Immature natural killer cell (primary cell): ENCODE measurements around the gene TMEM17. TPM values are rescaled to one million over a fixed set of nuclear protein-coding genes. Genes with fewer than 3 reads are reported as not detected.
A peak's percentile ranks its signal among the peaks of the same experiment; 100 is the strongest.

ENCODE experiments used
- DNase-seq, 3 donors: peaks; one replicate each; pipeline ENCODE4 v3.0.0; 2022; ENCODE audit warnings: mixed read lengths in 1 of 3
- H3K27ac Mint-ChIP-seq, 6 donors: one replicate each; pipeline ENCODE4 v1.8.0; 2020; ENCODE audit warnings: mixed read lengths in 6 of 6, mild to moderate bottlenecking in 5 of 6, inconsistent platforms in 4 of 6, moderate library complexity in 3 of 6
- H3K27me3 Mint-ChIP-seq, 3 donors: one replicate each; pipeline ENCODE4 v1.8.0; 2020 to 2021; ENCODE audit warnings: low read depth in 3 of 3, mild to moderate bottlenecking in 3 of 3, mixed read lengths in 3 of 3, moderate library complexity in 3 of 3, inconsistent platforms in 1 of 3
- H3K36me3 Mint-ChIP-seq, 3 donors: one replicate each; pipeline ENCODE4 v1.8.0; 2020; ENCODE audit warnings: mixed read lengths in 3 of 3, inconsistent platforms in 2 of 3, mild to moderate bottlenecking in 2 of 3
- H3K4me1 Mint-ChIP-seq, 2 donors: one replicate each; pipeline ENCODE4 v1.8.0; 2020; ENCODE audit warnings: inconsistent platforms in 2 of 2, mild to moderate bottlenecking in 2 of 2, mixed read lengths in 2 of 2, moderate library complexity in 1 of 2
- H3K4me3 Mint-ChIP-seq, 5 donors: one replicate each; pipeline ENCODE4 v1.8.0; 2020; ENCODE audit warnings: mild to moderate bottlenecking in 5 of 5, mixed read lengths in 5 of 5, inconsistent platforms in 3 of 5, moderate library complexity in 3 of 5
- H3K9me3 Mint-ChIP-seq, 6 donors: one replicate each; pipeline ENCODE4 v1.8.0; 2020; ENCODE audit warnings: mild to moderate bottlenecking in 6 of 6, mixed read lengths in 6 of 6, inconsistent platforms in 4 of 6, moderate library complexity in 3 of 6
- polyA plus RNA-seq, 3 donors: library from polyadenylated mRNA; unstranded; fragments of 300-500 nt; fragmentation: Illumina TruSeq; gene quantifications; one replicate each; pipeline ENCODE4 v1.2.3, GENCODE V29; 2021

Gene TMEM17
- polyA plus RNA-seq, 3 donors from 2014 or later: 0.11 to 2.2 (median 0.59) TPM

DNA sequence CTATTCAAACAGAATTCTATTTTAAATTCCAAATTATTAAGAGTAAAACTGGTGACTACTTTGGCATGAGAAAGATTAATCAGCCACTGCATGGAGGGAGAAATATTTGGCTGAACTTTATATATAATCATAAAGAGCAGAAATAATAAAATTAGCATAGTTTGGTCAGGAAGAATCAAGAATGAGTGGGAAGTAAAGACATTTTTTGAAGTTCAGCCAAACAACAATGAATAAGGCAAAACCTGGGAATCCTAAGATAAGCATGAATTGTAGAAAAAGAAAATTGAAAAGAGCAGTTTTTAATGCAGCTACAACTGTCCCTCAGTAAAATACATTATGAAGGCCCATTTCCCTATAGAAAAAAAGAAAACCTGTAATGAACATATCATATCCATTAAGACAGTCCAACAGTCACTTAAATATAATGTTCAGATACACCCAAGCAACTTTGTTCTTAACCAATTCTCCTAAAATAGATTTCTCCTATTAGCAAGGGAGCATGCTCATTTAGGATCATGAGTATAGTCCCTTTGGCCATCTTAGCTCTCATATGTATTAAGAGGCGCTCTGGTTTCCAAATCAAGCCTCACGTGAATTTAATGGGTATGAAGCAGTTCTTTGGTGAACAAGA lies 6.5 kb downstream of the TMEM17 start:
- no peaks in the 10 kb centered on the region for H3K4me1 Mint-ChIP-seq
- no peaks in the 10 kb centered on the region for H3K36me3 Mint-ChIP-seq
- no peaks in the 10 kb centered on the region for H3K9me3 Mint-ChIP-seq
- peaks cover 0 to 4% (median 2%) of the 10 kb centered on the region in 3 donors for H3K27me3 Mint-ChIP-seq
- no peak overlapping the region for H3K4me3 Mint-ChIP-seq
- no peak overlapping the region for H3K27ac Mint-ChIP-seq
- no peak for DNase-seq

DNA sequence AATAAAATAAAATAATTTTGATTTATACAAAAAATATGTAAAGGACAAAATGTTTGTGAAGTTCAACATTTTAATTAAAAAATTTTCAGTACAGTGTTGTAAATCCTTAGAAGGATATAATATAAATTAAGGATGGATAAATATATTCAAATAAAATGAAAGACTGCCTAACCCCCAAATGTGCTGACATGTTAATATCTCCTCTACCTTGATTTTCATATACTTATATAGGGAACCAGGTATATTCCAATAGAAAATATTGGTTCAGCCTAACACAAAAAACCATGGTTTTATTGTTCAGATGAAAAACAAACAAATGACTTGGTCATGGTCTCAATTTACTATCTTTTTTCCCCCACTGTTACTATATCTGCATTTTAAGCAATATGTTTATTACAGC lies 7.3 kb downstream of the TMEM17 start:
- peaks cover 0 to 4% (median 2%) of the 10 kb centered on the region in 3 donors for H3K27me3 Mint-ChIP-seq
- no peaks in the 10 kb centered on the region for H3K36me3 Mint-ChIP-seq
- no peak overlapping the region for H3K4me3 Mint-ChIP-seq
- H3K9me3 Mint-ChIP-seq: no peaks in the 10 kb centered on the region
- no peak for DNase-seq
- no peaks in the 10 kb centered on the region for H3K4me1 Mint-ChIP-seq
- H3K27ac Mint-ChIP-seq: no peak overlapping the region

DNA sequence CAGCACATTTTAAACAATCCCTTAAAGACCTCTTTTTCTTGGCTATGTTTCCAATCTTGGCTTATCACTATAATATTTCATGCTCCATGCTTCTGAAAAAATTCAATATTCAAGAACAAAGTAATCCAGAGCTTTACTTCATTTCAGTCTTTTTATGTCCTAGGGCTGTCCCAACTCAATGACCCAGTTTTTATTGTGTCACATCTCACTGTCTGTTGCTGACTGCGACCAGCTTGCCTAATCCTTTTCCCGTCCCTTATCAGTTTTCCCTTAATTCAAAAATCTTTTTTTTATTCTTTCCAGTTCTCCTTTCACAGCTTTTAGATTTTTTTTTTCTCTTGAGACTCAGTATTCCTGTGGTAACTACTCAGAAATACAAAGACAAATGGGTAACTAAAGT lies 10.2 kb downstream of the TMEM17 start:
- H3K4me3 Mint-ChIP-seq: no peak overlapping the region
- no peaks in the 10 kb centered on the region for H3K9me3 Mint-ChIP-seq
- no peak overlapping the region for H3K27ac Mint-ChIP-seq
- no peaks in the 10 kb centered on the region for H3K36me3 Mint-ChIP-seq
- H3K4me1 Mint-ChIP-seq: no peaks in the 10 kb centered on the region
- peaks cover 0 to 4% (median 2%) of the 10 kb centered on the region in 3 donors for H3K27me3 Mint-ChIP-seq
- no peak for DNase-seq

DNA sequence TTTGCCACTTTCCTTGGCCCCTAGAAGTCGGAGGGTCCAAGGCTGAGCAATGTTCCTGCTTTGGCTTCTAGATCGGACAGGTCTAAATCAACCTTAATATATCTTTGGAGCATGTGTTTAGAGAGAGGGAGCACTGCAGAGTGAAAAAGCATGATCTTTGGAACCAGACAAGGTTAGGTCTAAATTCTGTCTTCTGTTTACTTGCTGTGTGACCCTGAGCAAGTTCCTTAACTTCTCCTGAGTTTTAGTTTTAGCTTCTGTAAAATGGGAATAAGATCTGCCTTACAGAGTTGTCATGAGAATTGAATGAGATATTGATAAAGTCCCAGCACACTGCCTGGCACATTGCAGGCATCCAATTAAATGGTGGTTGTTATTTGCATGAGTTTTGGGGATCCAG lies 13.9 kb downstream of the TMEM17 start:
- Mint-ChIP-seq H3K36me3 (peaks cover 0 to 3% (median 0%) of the 10 kb centered on the region in 3 donors), H3K4me1 (no peaks in the 10 kb centered on the region)
- DNase-seq: no peak

GRCh38 chr2:62489702-62490101 lies 16.3 kb downstream of the TMEM17 start:
- Mint-ChIP-seq H3K9me3 (no peaks in the 10 kb centered on the region), H3K4me3 (no peak overlapping the region), H3K4me1 (no peaks in the 10 kb centered on the region), H3K27me3 (no peaks in the 10 kb centered on the region), H3K27ac (no peak overlapping the region), H3K36me3 (peaks cover 0 to 3% (median 0%) of the 10 kb centered on the region in 3 donors)
- no peak for DNase-seq

More for the DNA sequence above, 13.9 kb downstream of the TMEM17 start:
- Mint-ChIP-seq H3K9me3 (no peaks in the 10 kb centered on the region), H3K4me3 (no peak overlapping the region), H3K27ac (no peak overlapping the region), H3K27me3 (peaks cover 0 to 4% (median 0%) of the 10 kb centered on the region in 3 donors)

DNA sequence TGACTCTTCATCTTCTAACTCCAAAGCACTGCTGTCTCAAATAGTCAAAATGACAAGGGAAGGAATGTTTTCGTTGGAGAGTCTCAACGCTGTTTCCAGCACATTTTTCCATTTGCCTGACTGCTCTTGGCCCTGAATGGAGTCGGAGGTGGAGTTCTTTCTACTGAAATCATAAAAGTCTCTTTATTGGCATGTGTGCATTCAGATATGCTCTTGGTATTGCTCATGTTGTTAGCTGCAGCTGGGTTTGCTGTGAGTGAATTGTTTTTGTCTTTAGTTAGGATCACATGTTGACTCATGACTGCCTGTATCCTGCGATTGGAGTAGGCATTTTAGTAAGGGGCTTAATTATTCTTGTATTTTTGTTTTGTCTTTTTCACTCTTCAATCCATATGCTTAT lies 16.8 kb downstream of the TMEM17 start:
- no peak overlapping the region for H3K4me3 Mint-ChIP-seq
- H3K36me3 Mint-ChIP-seq: peaks cover 0 to 3% (median 0%) of the 10 kb centered on the region in 3 donors
- H3K4me1 Mint-ChIP-seq: no peaks in the 10 kb centered on the region
- H3K27ac Mint-ChIP-seq: no peak overlapping the region
- DNase-seq: no peak
- H3K27me3 Mint-ChIP-seq: no peaks in the 10 kb centered on the region
- no peaks in the 10 kb centered on the region for H3K9me3 Mint-ChIP-seq

GRCh38 chr2:62486439-62486765 lies 19.6 kb downstream of the TMEM17 start:
- H3K27ac Mint-ChIP-seq: no peak overlapping the region
- H3K4me3 Mint-ChIP-seq: no peak overlapping the region
- peaks cover 0 to 2% (median 1%) of the 10 kb centered on the region in 3 donors for H3K27me3 Mint-ChIP-seq
- peaks cover 0 to 3% (median 0%) of the 10 kb centered on the region in 3 donors for H3K36me3 Mint-ChIP-seq
- H3K4me1 Mint-ChIP-seq: no peaks in the 10 kb centered on the region
- H3K9me3 Mint-ChIP-seq: no peaks in the 10 kb centered on the region
- no peak for DNase-seq

DNA sequence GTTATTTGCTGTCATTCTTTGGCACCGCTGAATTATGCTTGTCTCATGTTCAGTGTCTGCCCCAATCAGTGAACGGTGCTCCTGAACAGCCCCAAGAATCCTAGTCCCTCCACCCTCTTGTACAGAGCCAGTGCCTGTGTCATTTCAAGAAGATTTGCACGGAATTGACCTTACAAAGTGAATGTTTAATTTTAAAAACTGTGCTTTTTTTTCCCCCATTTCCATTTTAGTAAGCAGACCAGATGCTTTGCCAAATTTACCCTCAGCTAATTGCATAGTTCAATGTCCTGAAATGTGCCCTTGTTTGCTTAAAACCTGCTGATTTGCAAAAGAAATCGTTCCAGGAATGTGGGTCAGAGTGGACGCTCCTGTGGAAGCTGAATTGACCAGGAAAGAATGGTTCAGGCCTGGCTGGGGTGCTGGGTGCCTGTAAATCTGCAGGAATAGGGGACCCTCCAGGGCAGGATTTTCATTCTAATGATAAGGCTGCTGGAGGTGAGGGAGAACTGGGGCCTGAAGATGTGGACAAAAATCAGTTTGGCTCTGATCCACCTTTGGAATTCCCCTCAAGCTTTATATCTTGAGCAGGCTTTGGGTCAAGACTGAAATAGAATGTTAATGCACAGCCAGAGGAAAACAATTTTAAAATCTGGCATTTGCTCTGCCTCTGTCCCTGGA lies 20.1 kb downstream of the TMEM17 start:
- Mint-ChIP-seq H3K4me1 (no peaks in the 10 kb centered on the region), H3K27me3 (peaks cover 0 to 2% (median 1%) of the 10 kb centered on the region in 3 donors), H3K36me3 (peaks cover 0 to 3% (median 0%) of the 10 kb centered on the region in 3 donors), H3K4me3 (no peak overlapping the region), H3K27ac (no peak overlapping the region), H3K9me3 (no peaks in the 10 kb centered on the region)
- DNase-seq: no peak

DNA sequence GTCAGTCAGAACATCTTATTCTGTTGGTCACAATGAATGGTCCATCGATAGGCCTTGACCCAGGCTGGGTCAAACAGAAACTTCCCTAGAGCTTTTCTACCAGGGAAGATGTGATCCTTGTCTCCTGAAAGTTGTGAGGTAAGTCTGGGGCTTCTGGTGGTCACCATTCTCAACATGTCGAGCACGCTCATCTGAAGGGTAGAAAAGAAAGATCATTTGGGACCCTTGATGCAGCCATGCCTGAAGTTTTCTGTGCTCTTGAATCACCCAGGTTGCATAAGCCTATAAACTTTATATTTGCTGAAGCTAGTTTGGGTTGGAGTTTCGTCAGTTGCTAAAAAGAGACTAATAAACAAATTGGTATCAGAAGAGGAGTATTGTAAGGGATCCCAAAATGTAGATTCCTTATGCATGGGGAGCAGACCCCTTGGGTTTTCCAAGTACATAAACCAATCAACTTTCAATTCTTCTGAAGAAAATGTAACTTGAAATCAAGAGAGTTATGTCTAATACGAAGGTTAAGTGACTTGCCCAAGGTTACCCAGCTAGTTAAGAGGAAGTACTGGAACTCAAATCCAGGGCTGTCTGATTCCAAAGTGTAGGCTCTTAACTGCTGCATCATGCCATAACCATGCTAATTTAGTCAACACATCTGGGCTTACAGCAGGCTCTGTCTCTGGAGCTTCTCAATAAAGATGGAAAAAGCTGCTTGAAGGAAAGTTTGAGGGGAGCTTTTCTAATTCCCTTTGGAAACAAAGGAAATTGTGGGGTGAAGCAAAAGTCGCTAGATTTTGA lies 23.2 kb downstream of the TMEM17 start:
- no peaks in the 10 kb centered on the region for H3K9me3 Mint-ChIP-seq
- no peaks in the 10 kb centered on the region for H3K4me1 Mint-ChIP-seq
- no peak for DNase-seq
- no peak overlapping the region for H3K4me3 Mint-ChIP-seq
- H3K27me3 Mint-ChIP-seq: peaks cover 0 to 2% (median 1%) of the 10 kb centered on the region in 3 donors
- H3K27ac Mint-ChIP-seq: no peak overlapping the region
- peaks cover 0 to 4% (median 3%) of the 10 kb centered on the region in 3 donors for H3K36me3 Mint-ChIP-seq

DNA sequence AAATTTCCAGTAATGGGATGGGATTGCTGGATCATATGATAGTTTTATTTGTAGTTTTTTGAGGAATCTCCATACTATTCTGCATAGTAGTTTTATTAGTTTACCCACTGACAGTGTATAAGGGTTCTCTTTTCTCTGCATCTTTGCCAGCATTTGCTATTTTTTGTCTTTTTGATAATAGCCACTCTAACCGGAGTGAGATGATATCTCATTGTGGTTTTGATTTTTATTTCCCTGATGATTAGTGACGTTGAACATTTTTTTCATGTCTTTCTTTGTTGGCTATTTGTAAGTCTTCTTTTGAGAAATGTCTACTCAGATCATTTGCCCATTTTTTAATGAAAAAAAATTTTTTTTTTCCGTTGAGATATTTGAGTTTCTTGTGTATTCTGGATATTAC lies 26.1 kb downstream of the TMEM17 start:
- Mint-ChIP-seq H3K9me3 (no peaks in the 10 kb centered on the region), H3K4me3 (no peak overlapping the region), H3K27ac (no peak overlapping the region), H3K27me3 (peaks cover 0 to 2% (median 1%) of the 10 kb centered on the region in 3 donors), H3K36me3 (peaks cover 0 to 4% (median 0%) of the 10 kb centered on the region in 3 donors), H3K4me1 (peaks cover 20 to 21% of the 10 kb centered on the region in 2 donors)
- no peak for DNase-seq

DNA sequence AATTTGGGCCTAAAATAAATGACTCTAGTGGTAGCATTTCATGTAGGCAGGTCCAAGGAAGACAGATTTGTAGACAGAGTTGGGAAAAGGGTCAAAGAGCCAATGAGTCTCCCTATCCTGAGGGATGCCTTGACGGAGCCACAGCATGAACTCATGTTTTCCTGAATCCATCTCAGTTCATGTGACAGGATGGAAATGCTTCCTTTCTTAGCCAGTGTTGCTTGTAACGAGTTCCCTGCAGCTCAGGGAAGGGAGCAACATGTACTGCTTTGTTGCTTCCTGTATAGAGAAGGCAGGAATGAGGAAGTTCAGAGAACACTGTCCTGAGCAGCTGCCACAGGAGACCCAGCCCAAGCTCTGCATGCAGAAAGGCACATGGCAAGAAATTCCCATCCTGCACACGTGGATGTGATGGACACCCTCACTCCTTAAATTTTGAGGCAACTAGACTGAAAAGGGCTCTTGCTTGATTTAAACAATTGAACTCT lies 27.9 kb downstream of the TMEM17 start:
- H3K27me3 Mint-ChIP-seq: peaks cover 0 to 3% (median 1%) of the 10 kb centered on the region in 3 donors
- H3K4me3 Mint-ChIP-seq: no peak overlapping the region
- no peak overlapping the region for H3K27ac Mint-ChIP-seq
- peaks cover 0 to 4% (median 0%) of the 10 kb centered on the region in 3 donors for H3K36me3 Mint-ChIP-seq
- peaks cover 32 to 36% of the 10 kb centered on the region in 2 donors for H3K4me1 Mint-ChIP-seq
- no peak for DNase-seq
- H3K9me3 Mint-ChIP-seq: no peaks in the 10 kb centered on the region

GRCh38 chr2:62477573-62477972 lies 28.4 kb downstream of the TMEM17 start:
- Mint-ChIP-seq H3K36me3 (peaks cover 0 to 4% (median 0%) of the 10 kb centered on the region in 3 donors), H3K27me3 (peaks cover 0 to 2% (median 1%) of the 10 kb centered on the region in 3 donors), H3K9me3 (no peaks in the 10 kb centered on the region), H3K4me3 (no peak overlapping the region), H3K4me1 (peaks cover 32 to 36% of the 10 kb centered on the region in 2 donors), H3K27ac (peak overlapping the region in 1 of 6 donors; percentile 59)
- DNase-seq: no peak

- peaks cover 32 to 36% of the 10 kb centered on the region in 2 donors for H3K4me1 Mint-ChIP-seq
- no peaks in the 10 kb centered on the region for H3K9me3 Mint-ChIP-seq
- H3K36me3 Mint-ChIP-seq: peaks cover 0 to 4% (median 0%) of the 10 kb centered on the region in 3 donors
- peaks cover 0 to 2% (median 1%) of the 10 kb centered on the region in 3 donors for H3K27me3 Mint-ChIP-seq
- peak overlapping the region; percentile 75 to 86 (median 84) for H3K4me3 Mint-ChIP-seq
- DNase-seq: peak; percentile 33 to 53 (median 51)
- H3K27ac Mint-ChIP-seq: peak overlapping the region; percentile 78 to 93 (median 87)
Measured at GRCh38 chr2:62475172-62476011, 30.6 kb downstream of the TMEM17 start.
